ENCODE measurements around the gene SDK1. TPM values are rescaled to one million over a fixed set of nuclear protein-coding genes. Genes with fewer than 3 reads are reported as not detected.
A peak's percentile ranks its signal among the peaks of the same experiment; 100 is the strongest.

Gene SDK1
- polyA plus RNA-seq, 4 donors = 0.27 to 5.0 (median 2.1) TPM; not detected in 1

GRCh38 chr7:4001742-4002141 is 700.7 kb downstream of the SDK1 start:
- peaks cover 0 to 2% (median 0%) of the 10 kb centered on the region in 3 donors for H3K4me1 ChIP-seq (ENCODE audit: control insufficient read depth in 3 of 3, insufficient read depth in 2 of 3, low read depth in 1 of 3, low read length in 2 of 3)
- FAIRE-seq = no peak
- H3K36me3 ChIP-seq (ENCODE audit: control insufficient read depth in 3 of 3, insufficient read depth in 2 of 3, low read depth in 1 of 3, low read length in 3 of 3) = peaks cover 0 to 2% (median 0%) of the 10 kb centered on the region in 3 donors
- H3K9me3 ChIP-seq (ENCODE audit: control insufficient read depth in 2 of 2, insufficient read depth in 1 of 2, low read depth in 1 of 2, low read length in 1 of 2) = no peaks in the 10 kb centered on the region
- WGBS, 3 donors = 75 to 84% (median 76%) methylated on average over 4 of the region's 4 CpGs
- H3K27me3 ChIP-seq (ENCODE audit: control insufficient read depth in 3 of 3, insufficient read depth in 3 of 3, low read length in 3 of 3) = no peaks in the 10 kb centered on the region
- no peak overlapping the region for H3K27ac ChIP-seq (ENCODE audit: low read depth in 1 of 3, low read length in 2 of 3)
- H3K4me3 ChIP-seq (ENCODE audit: low read depth in 1 of 3, low read length in 3 of 3) = no peak overlapping the region
- DNase-seq = no peak

GRCh38 chr7:4003503-4003902 is 702.5 kb downstream of the SDK1 start:
- FAIRE-seq = no peak
- Histone ChIP-seq H3K9me3 (ENCODE audit: control insufficient read depth in 2 of 2, insufficient read depth in 1 of 2, low read depth in 1 of 2, low read length in 1 of 2) (no peaks in the 10 kb centered on the region), H3K36me3 (ENCODE audit: control insufficient read depth in 3 of 3, insufficient read depth in 2 of 3, low read depth in 1 of 3, low read length in 3 of 3) (peaks cover 0 to 2% (median 0%) of the 10 kb centered on the region in 3 donors), H3K4me3 (ENCODE audit: low read depth in 1 of 3, low read length in 3 of 3) (no peak overlapping the region), H3K4me1 (ENCODE audit: control insufficient read depth in 3 of 3, insufficient read depth in 2 of 3, low read depth in 1 of 3, low read length in 2 of 3) (peaks cover 0 to 8% (median 0%) of the 10 kb centered on the region in 3 donors), H3K27ac (ENCODE audit: low read depth in 1 of 3, low read length in 2 of 3) (no peak overlapping the region), H3K27me3 (ENCODE audit: control insufficient read depth in 3 of 3, insufficient read depth in 3 of 3, low read length in 3 of 3) (no peaks in the 10 kb centered on the region)
- 88 to 90% (median 88%) methylated on average over 9 of the region's 9 CpGs for WGBS, 3 donors
- DNase-seq = no peak

- no peak for FAIRE-seq
Observed at GRCh38 chr7:4006687-4007086, 705.6 kb downstream of the SDK1 start.

GRCh38 chr7:4009211-4010060 is 708.4 kb downstream of the SDK1 start:
- peaks cover 0 to 8% (median 0%) of the 10 kb centered on the region in 3 donors for H3K4me1 ChIP-seq (ENCODE audit: control insufficient read depth in 3 of 3, insufficient read depth in 2 of 3, low read depth in 1 of 3, low read length in 2 of 3)
- WGBS, 3 donors = 88 to 92% (median 90%) methylated on average over 16 of the region's 16 CpGs

More at GRCh38 chr7:4006687-4007086, 705.6 kb downstream of the SDK1 start:
- peak; percentile 64 to 78 for DNase-seq
- H3K36me3 ChIP-seq (ENCODE audit: control insufficient read depth in 3 of 3, insufficient read depth in 2 of 3, low read depth in 1 of 3, low read length in 3 of 3) = peaks cover 0 to 5% (median 0%) of the 10 kb centered on the region in 3 donors
- no peaks in the 10 kb centered on the region for H3K27me3 ChIP-seq (ENCODE audit: control insufficient read depth in 3 of 3, insufficient read depth in 3 of 3, low read length in 3 of 3)
- 22 to 52% (median 35%) methylated on average over 11 of the region's 11 CpGs for WGBS, 3 donors
- no peaks in the 10 kb centered on the region for H3K9me3 ChIP-seq (ENCODE audit: control insufficient read depth in 2 of 2, insufficient read depth in 1 of 2, low read depth in 1 of 2, low read length in 1 of 2)
- H3K4me3 ChIP-seq (ENCODE audit: low read depth in 1 of 3, low read length in 3 of 3) = no peak overlapping the region
- peaks cover 0 to 8% (median 0%) of the 10 kb centered on the region in 3 donors for H3K4me1 ChIP-seq (ENCODE audit: control insufficient read depth in 3 of 3, insufficient read depth in 2 of 3, low read depth in 1 of 3, low read length in 2 of 3)
- peak overlapping the region in 1 of 3 donors; percentile 39 for H3K27ac ChIP-seq (ENCODE audit: low read depth in 1 of 3, low read length in 2 of 3)

GRCh38 chr7:4010061-4010605 is 709.1 kb downstream of the SDK1 start:
- no peaks in the 10 kb centered on the region for H3K27me3 ChIP-seq (ENCODE audit: control insufficient read depth in 3 of 3, insufficient read depth in 3 of 3, low read length in 3 of 3)
- H3K9me3 ChIP-seq (ENCODE audit: control insufficient read depth in 2 of 2, insufficient read depth in 1 of 2, low read depth in 1 of 2, low read length in 1 of 2) = no peaks in the 10 kb centered on the region
- H3K27ac ChIP-seq (ENCODE audit: low read depth in 1 of 3, low read length in 2 of 3) = no peak overlapping the region
- DNase-seq (no peak), FAIRE-seq (no peak)
- 87 to 92% (median 91%) methylated on average over 13 of the region's 13 CpGs for WGBS, 3 donors
- no peak overlapping the region for H3K4me3 ChIP-seq (ENCODE audit: low read depth in 1 of 3, low read length in 3 of 3)
- peaks cover 0 to 3% (median 0%) of the 10 kb centered on the region in 3 donors for H3K36me3 ChIP-seq (ENCODE audit: control insufficient read depth in 3 of 3, insufficient read depth in 2 of 3, low read depth in 1 of 3, low read length in 3 of 3)
- peaks cover 0 to 8% (median 0%) of the 10 kb centered on the region in 3 donors for H3K4me1 ChIP-seq (ENCODE audit: control insufficient read depth in 3 of 3, insufficient read depth in 2 of 3, low read depth in 1 of 3, low read length in 2 of 3)

More at GRCh38 chr7:4009211-4010060, 708.4 kb downstream of the SDK1 start:
- FAIRE-seq (no peak), DNase-seq (no peak)
- Histone ChIP-seq H3K4me3 (ENCODE audit: low read depth in 1 of 3, low read length in 3 of 3) (no peak overlapping the region), H3K27me3 (ENCODE audit: control insufficient read depth in 3 of 3, insufficient read depth in 3 of 3, low read length in 3 of 3) (no peaks in the 10 kb centered on the region), H3K27ac (ENCODE audit: low read depth in 1 of 3, low read length in 2 of 3) (no peak overlapping the region), H3K36me3 (ENCODE audit: control insufficient read depth in 3 of 3, insufficient read depth in 2 of 3, low read depth in 1 of 3, low read length in 3 of 3) (peaks cover 0 to 3% (median 0%) of the 10 kb centered on the region in 3 donors), H3K9me3 (ENCODE audit: control insufficient read depth in 2 of 2, insufficient read depth in 1 of 2, low read depth in 1 of 2, low read length in 1 of 2) (no peaks in the 10 kb centered on the region)

GRCh38 chr7:4010923-4011656 is 710.0 kb downstream of the SDK1 start:
- DNase-seq (no peak), FAIRE-seq (no peak)
- H3K36me3 ChIP-seq (ENCODE audit: control insufficient read depth in 3 of 3, insufficient read depth in 2 of 3, low read depth in 1 of 3, low read length in 3 of 3) = peaks cover 0 to 8% (median 0%) of the 10 kb centered on the region in 3 donors
- no peaks in the 10 kb centered on the region for H3K27me3 ChIP-seq (ENCODE audit: control insufficient read depth in 3 of 3, insufficient read depth in 3 of 3, low read length in 3 of 3)
- H3K4me1 ChIP-seq (ENCODE audit: control insufficient read depth in 3 of 3, insufficient read depth in 2 of 3, low read depth in 1 of 3, low read length in 2 of 3) = peaks cover 0 to 8% (median 0%) of the 10 kb centered on the region in 3 donors
- no peak overlapping the region for H3K27ac ChIP-seq (ENCODE audit: low read depth in 1 of 3, low read length in 2 of 3)
- H3K4me3 ChIP-seq (ENCODE audit: low read depth in 1 of 3, low read length in 3 of 3) = no peak overlapping the region
- WGBS, 3 donors = 84 to 89% (median 86%) methylated on average over 30 of the region's 30 CpGs
- H3K9me3 ChIP-seq (ENCODE audit: control insufficient read depth in 2 of 2, insufficient read depth in 1 of 2, low read depth in 1 of 2, low read length in 1 of 2) = no peaks in the 10 kb centered on the region

DNA sequence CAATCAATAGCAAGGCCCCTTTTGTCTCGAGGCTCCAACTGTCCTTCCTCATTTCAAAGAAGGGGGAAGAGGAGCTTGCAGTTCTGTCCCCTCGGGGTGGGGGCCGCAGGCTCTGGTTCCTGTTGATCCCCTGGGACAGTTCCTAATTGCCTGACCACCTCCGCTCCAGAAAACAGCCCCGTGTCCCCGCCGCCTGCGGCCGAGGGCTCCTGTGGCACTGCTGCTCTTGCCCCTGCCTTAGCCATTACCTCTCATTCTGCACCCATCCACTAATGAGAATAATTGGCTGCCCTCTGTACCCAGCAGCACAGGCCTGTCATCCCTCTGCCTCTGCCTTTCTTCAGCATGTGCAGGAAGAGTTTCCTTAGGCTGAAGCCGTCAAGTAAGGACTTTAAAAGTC is 712.7 kb downstream of the SDK1 start:
- Histone ChIP-seq H3K27ac (ENCODE audit: low read depth in 1 of 3, low read length in 2 of 3) (no peak overlapping the region), H3K4me1 (ENCODE audit: control insufficient read depth in 3 of 3, insufficient read depth in 2 of 3, low read depth in 1 of 3, low read length in 2 of 3) (no peaks in the 10 kb centered on the region), H3K9me3 (ENCODE audit: control insufficient read depth in 2 of 2, insufficient read depth in 1 of 2, low read depth in 1 of 2, low read length in 1 of 2) (peaks cover 0 to 4% of the 10 kb centered on the region in 2 donors), H3K27me3 (ENCODE audit: control insufficient read depth in 3 of 3, insufficient read depth in 3 of 3, low read length in 3 of 3) (no peaks in the 10 kb centered on the region), H3K36me3 (ENCODE audit: control insufficient read depth in 3 of 3, insufficient read depth in 2 of 3, low read depth in 1 of 3, low read length in 3 of 3) (peaks cover 0 to 11% (median 0%) of the 10 kb centered on the region in 3 donors), H3K4me3 (ENCODE audit: low read depth in 1 of 3, low read length in 3 of 3) (no peak overlapping the region)
- WGBS, 3 donors = 80 to 88% (median 82%) methylated on average over 10 of the region's 10 CpGs
- no peak for DNase-seq
- FAIRE-seq = no peak

Measured in small intestine (tissue), 7 donors.